ENCODE results near the gene CHIA.

Gene CHIA

GRCh38 chr1:111369645-111370044 lies 79.0 kb downstream of the CHIA start:
- no peak for DNase-seq
